ENCODE data around the gene USP24.
"Not testable (repeated sequence)": the region's sequence is repeated elsewhere in the genome, so short reads cannot be mapped to it uniquely, and the experiment has no call there.

The USP24 gene

DNA sequence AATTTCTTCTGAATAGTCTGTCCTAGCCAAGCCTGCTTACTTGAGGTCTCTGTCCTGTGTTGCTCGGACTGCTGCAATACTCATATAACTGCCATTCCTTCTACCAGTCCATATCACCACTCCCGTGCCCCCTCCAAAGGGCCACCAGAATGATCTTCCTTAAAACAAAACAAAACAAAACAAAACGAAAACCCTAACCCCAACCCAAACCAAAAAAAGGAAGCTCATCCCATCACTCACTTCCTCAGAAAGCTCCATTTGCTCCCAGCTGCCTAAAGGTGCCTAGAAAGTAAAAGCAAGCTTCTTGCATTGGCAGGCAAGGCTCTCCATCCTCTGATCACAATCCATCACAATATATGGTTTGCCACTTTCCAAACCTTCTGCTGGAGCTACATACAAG, 20.3 kb downstream of the USP24 start:
- H3K27ac ChIP-seq, result no peak overlapping the region
- TF ChIP-seq CTCF (conservative IDR thresholded peaks at IDR 0.05), result no peak

- H3K27ac ChIP-seq, result no peak overlapping the region
- TF ChIP-seq CTCF (conservative IDR thresholded peaks at IDR 0.05), result no peak
These were observed 23.1 kb downstream of the USP24 start for GRCh38 chr1:55192093-55192492.

DNA sequence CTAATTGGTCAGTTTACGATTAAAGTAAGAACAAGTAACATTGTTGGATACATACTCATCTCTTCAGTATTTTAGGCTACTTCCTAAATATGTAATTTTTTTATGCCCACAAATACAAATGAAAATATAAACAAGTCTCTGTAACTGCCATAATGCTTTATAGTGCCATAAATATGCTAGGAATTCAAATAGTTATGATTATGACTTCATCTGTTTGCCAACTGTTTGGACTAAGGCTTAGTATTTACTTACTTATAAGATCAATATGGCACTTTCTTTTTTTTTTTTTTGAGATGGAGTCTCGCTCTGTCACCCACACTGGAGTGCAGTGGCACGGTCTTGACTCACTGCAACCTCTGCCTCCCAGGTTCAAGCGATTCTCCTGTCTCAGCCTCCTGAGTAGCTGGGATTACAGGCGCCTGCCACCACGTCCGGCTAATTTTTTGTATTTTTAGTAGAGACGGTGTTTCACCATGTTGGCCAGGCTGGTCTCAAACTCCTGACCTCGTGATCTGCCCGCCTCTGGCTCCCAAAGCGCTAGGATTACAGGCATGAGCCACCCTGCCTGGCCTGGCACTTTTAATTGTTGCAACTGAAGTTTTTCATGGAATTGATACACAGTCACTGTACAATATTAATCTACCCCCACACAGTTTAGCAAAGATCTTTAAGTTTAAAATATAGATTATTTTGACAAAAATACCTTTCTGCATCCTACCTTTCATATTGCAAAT, 23.8 kb downstream of the USP24 start:
- not testable (repeated sequence) for H3K27ac ChIP-seq

DNA sequence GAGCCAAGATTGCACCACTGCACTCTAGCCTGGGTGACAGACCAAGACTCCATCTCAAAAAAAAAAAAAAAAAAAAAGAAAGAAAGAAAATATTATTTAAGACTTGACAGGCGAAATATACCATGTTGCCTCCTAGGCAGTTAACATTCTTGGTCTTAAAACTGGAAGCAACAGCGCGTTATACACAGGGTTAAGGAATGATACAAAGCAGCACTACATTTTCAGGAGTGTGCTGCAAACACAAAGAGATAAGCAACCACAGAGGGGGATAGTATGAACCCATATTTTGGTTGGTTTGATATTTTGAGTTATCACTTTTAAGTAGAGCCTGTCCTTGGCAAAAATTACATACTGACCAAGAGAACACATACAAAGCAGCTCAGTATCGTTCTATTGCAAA, 25.1 kb downstream of the USP24 start:
- no peak for TF ChIP-seq CTCF (conservative IDR thresholded peaks at IDR 0.05)
- no peak overlapping the region for H3K27ac ChIP-seq

DNA sequence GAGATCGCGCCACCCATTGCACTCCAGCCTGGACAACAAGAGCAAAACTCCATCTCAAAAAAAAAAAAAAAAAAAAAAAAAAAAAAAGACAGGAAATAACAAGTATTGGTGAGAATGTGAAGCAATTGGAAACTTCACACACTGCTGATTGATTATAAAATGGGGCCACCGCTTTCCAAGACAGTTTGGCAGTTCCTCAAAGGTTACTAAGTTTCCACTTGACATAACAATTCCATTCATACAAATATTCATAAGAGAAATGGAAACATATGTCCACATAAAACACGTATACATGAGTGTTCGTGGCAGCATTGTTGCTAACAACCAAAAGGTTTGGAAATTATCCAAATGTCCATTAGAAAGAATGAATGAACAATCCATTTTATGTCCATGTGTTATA, 26.3 kb downstream of the USP24 start:
- TF ChIP-seq CTCF (conservative IDR thresholded peaks at IDR 0.05), result no peak
- no peak overlapping the region for H3K27ac ChIP-seq

DNA sequence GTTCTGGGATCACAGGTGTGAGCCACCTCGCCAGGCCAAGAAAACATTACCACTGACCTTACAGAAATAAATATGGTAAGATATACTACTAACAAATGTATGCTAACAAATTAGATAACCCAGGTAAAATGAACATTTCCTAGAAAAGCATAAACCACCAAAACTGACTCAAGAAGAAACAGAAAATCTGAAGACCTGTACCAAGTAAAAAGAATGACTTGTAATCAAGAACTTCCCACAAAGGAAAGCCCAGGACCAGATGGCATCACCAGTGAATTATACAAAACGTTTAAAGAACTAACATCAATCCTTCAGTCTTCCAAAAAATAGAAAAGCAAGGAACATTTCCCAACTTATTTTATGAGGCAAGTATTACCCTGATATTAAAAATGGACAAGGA, 29.3 kb downstream of the USP24 start:
- TF ChIP-seq CTCF (conservative IDR thresholded peaks at IDR 0.05), result no peak
- no peak overlapping the region for H3K27ac ChIP-seq

- no peak overlapping the region for H3K27ac ChIP-seq
- TF ChIP-seq CTCF (conservative IDR thresholded peaks at IDR 0.05), result no peak
These were observed 30.3 kb downstream of the USP24 start for GRCh38 chr1:55184859-55185258.

- no peak overlapping the region for H3K27ac ChIP-seq
- no peak for TF ChIP-seq CTCF (conservative IDR thresholded peaks at IDR 0.05)
These were observed 33.5 kb downstream of the USP24 start for GRCh38 chr1:55181666-55182065.
